Fibroblast of mammary gland (primary cell): Measurements from ENCODE around the gene LRRC4C.
A peak's percentile ranks its signal among the peaks of the same experiment; 100 is the strongest.

Source experiments
- DNase-seq: peaks from one replicate; pipeline ENCODE4 v3.0.0-alpha.2; 2010; ENCODE audit warnings: low read depth
- H3K4me3 ChIP-seq: 2 replicates; pipeline ENCODE4 v1.5.1; 2011; ENCODE audit warnings: low read depth, mild to moderate bottlenecking, low read length, moderate library complexity; ENCODE audit not compliant: control insufficient read depth
- TF ChIP-seq, protein P1 (sequence below): conservative IDR thresholded peaks from 2 replicates; pipeline ENCODE4 v1.5.1; 2011; ENCODE audit warnings: low read depth, low read length, inconsistent platforms; ENCODE audit not compliant: control insufficient read depth, insufficient read depth

The LRRC4C gene

GRCh38 chr11:40397141-40397540 lies 1062.3 kb downstream of the LRRC4C start:
- H3K4me3 ChIP-seq = no peak overlapping the region
- DNase-seq = no peak

DNA sequence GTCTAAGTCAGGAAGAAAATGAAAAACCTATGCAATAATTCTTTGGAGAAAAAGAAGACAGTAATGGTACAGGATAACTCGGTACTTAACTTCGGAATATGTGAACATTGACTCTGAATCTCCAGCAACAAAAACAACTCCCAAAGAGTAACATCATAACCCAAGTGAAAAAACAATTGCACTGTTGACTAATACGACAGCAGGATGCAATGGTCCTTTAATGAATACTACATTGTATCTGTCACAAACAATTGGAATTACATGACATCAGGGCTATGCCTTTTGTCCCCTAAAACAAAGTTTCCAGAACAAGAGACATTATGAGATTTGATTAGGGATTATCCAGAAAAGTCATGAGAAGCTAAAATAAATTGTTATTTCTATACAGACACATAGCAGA lies 1065.9 kb downstream of the LRRC4C start:
- DNase-seq = no peak
- no peak overlapping the region for H3K4me3 ChIP-seq
- TF ChIP-seq, protein P1, sequence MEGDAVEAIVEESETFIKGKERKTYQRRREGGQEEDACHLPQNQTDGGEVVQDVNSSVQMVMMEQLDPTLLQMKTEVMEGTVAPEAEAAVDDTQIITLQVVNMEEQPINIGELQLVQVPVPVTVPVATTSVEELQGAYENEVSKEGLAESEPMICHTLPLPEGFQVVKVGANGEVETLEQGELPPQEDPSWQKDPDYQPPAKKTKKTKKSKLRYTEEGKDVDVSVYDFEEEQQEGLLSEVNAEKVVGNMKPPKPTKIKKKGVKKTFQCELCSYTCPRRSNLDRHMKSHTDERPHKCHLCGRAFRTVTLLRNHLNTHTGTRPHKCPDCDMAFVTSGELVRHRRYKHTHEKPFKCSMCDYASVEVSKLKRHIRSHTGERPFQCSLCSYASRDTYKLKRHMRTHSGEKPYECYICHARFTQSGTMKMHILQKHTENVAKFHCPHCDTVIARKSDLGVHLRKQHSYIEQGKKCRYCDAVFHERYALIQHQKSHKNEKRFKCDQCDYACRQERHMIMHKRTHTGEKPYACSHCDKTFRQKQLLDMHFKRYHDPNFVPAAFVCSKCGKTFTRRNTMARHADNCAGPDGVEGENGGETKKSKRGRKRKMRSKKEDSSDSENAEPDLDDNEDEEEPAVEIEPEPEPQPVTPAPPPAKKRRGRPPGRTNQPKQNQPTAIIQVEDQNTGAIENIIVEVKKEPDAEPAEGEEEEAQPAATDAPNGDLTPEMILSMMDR = no peak

More at GRCh38 chr11:40397141-40397540, 1062.3 kb downstream of the LRRC4C start:
- TF ChIP-seq, protein P1 = no peak

GRCh38 chr11:40391679-40392078 lies 1067.8 kb downstream of the LRRC4C start:
- no peak overlapping the region for H3K4me3 ChIP-seq
- DNase-seq = no peak
- TF ChIP-seq, protein P1 = no peak

GRCh38 chr11:40388097-40388818 lies 1071.2 kb downstream of the LRRC4C start:
- TF ChIP-seq, protein P1 = no peak
- DNase-seq = peak; percentile 81
- H3K4me3 ChIP-seq = no peak overlapping the region

- DNase-seq = no peak
- TF ChIP-seq, protein P1 = no peak
- H3K4me3 ChIP-seq = no peak overlapping the region
Measured at GRCh38 chr11:40387240-40387980, 1072.0 kb downstream of the LRRC4C start.

GRCh38 chr11:40384991-40385390 lies 1074.5 kb downstream of the LRRC4C start:
- DNase-seq = peak; percentile 85
- TF ChIP-seq, protein P1 = no peak
- H3K4me3 ChIP-seq = no peak overlapping the region
